HG02885 (cell line): ENCODE measurements around the gene ADAMTS9.
A peak's percentile ranks its signal among the peaks of the same experiment; 100 is the strongest.
"Not testable (repeated sequence)": the region's sequence is repeated elsewhere in the genome, so short reads cannot be mapped to it uniquely, and the experiment has no call there.

Experiments used
- ATAC-seq: cut with Tn5 transposase; IDR thresholded peaks from one replicate; pipeline ENCODE4 v1.9.1; 2021; ENCODE audit warnings: mild to moderate bottlenecking; ENCODE audit not compliant: unreplicated experiment, poor library complexity

ADAMTS9 gene

GRCh38 chr3:64552160-64552559, 135.6 kb downstream of the ADAMTS9 start:
- ATAC-seq = no peak

GRCh38 chr3:64551697-64552096, 136.1 kb downstream of the ADAMTS9 start:
- ATAC-seq = no peak

- ATAC-seq = no peak
Measured at GRCh38 chr3:64550745-64551144, 137.1 kb downstream of the ADAMTS9 start.

- no peak for ATAC-seq
Measured at GRCh38 chr3:64549869-64550268, 137.9 kb downstream of the ADAMTS9 start.

GRCh38 chr3:64548200-64548889, 139.5 kb downstream of the ADAMTS9 start:
- no peak for ATAC-seq

- ATAC-seq = no peak
Measured at GRCh38 chr3:64546856-64547255, 140.9 kb downstream of the ADAMTS9 start.

DNA sequence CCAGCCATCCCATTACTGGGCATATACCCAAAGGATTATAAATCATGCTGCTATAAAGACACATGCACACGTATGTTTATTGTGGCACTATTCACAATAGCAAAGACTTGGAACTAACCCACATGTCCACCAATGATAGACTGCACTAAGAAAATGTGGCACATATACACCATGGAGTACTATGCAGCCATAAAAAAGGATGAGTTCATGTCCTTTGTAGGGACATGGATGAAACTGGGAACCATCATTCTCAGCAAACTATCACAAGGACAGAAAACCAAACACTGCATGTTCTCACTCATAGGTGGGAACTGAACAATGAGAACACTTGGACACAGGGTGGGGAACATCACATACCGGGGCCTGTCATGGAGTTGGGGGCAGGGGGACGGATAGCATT, 142.6 kb downstream of the ADAMTS9 start:
- ATAC-seq = not testable (repeated sequence)

DNA sequence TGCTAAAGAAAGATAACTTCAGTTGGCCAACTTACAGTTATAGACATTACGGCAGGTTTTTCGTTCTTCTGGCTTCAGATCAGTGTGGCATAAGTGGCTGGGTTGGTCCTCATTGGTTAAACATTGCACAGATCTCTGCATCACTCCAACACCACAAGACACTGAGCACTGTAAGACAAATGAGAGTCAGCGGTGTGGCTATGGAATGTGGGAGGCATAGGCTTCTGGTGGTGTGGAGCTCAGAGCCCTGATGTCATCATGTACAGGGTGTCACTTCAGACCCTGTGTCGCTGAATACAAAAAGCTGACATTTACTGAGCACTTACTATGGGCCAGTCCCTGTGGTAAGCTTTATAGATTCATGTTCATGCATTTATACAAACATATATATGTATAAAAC, 146.0 kb downstream of the ADAMTS9 start:
- no peak for ATAC-seq

- ATAC-seq = no peak
Measured at GRCh38 chr3:64539451-64540196, 148.2 kb downstream of the ADAMTS9 start.

GRCh38 chr3:64536166-64536565, 151.6 kb downstream of the ADAMTS9 start:
- ATAC-seq = no peak

DNA sequence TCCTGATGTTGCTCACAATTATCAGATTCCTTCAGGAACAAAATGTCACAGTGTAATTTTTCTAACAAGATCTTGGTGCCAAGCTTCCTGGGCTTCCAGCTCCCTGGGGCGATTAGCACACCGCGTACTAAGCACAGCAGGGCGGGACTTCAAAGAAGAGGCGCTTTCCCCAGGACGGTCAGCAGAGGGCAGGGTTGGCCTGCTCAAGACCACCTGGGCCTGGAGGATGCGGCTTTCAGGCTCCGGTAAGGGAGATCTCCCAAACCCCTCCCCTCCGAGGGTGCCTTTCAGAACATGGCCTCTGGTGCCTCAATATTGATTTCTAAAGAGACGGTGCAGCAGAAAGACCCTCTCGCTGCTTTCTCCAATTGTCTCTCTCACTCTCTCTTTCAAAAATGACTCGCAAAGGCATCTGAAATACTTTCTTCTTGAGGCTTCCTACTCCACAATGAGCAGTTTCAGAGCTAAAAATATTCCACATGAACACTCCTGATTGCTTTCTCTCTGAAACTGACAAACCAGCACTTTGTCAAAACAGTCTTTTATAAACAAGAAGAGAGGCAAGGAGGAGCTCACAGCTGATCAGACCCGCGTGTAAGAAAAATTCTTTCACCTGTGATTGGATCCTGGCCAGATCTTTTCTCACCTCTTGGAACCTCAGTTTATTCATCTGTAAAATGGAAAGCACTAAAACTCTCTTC, 154.0 kb downstream of the ADAMTS9 start:
- peak; percentile 96 for ATAC-seq

GRCh38 chr3:64530434-64531049, 157.3 kb downstream of the ADAMTS9 start:
- no peak for ATAC-seq

GRCh38 chr3:64523324-64523723, 164.5 kb downstream of the ADAMTS9 start:
- ATAC-seq = no peak

DNA sequence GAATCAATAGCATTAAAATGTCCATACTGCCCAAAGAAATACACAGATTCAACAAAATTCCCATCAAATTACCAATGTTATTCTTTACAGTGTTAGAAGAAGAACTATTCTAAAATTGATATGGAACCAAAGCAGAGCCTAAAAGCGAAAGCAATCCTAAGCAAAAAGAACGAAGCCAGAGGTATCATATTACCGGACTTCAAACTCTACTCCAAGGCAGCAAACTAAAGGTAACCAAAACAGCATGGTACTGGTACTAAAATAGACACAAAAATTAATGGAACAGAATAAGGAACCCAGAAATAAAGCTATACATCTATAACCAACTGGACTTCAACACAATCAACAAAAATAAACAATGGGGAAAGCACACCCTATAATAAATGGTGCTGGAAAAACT, 167.5 kb downstream of the ADAMTS9 start:
- no peak for ATAC-seq

DNA sequence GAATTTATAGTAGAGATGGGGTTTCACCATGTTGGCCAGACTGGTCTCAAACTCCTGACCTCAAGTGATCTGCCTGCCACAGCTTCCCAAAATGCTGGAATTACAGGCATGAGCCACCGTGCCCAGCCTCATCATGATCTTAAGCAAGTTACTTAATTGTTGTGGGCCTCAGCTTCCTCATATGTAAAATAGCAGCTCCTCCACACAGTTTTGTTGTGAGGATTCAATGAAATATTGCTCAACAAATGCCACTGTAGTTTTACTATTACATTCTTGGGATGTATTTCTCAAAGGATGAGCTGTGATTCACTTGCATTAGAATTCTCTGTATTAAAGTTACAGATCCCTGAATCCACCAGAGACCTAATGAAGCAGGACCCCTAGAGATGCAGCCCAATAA, 168.8 kb downstream of the ADAMTS9 start:
- no peak for ATAC-seq

- no peak for ATAC-seq
Measured at GRCh38 chr3:64518496-64518895, 169.3 kb downstream of the ADAMTS9 start.

GRCh38 chr3:64514889-64515288, 172.9 kb downstream of the ADAMTS9 start:
- no peak for ATAC-seq

DNA sequence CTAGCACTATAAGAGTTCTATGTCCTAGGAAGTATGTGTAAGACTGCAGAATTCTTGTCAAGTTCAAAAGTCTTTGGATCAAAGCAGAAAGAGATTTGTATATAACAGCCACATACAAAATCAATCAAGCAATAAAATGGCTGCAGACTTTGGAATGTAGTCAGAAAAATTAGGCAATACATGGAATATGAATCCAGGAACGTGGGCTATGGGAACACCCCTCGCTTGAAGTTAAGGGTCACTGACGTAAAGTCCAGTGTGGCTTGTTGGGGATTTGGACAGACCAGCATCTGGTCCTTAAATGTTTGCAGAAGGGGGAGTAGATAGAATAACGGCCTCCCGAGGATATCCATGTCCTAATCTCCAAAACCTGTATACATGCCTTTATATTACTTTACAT, 178.6 kb downstream of the ADAMTS9 start:
- no peak for ATAC-seq

- no peak for ATAC-seq
Measured at GRCh38 chr3:64508140-64508539, 179.7 kb downstream of the ADAMTS9 start.

GRCh38 chr3:64506255-64506654, 181.5 kb downstream of the ADAMTS9 start:
- no peak for ATAC-seq

- ATAC-seq = no peak
Measured at GRCh38 chr3:64505419-64505818, 182.4 kb downstream of the ADAMTS9 start.
